Gastrocnemius medialis (tissue), 4 donors: ENCODE results near the gene TEX51.

ENCODE experiments used
- POLR2A ChIP-seq, 2 donors: fragments of 450-650 bp; IDR thresholded peaks; one replicate each; pipeline ENCODE4 v1.6.1; 2017; ENCODE audit warnings: antibody characterized with exemption in 2 of 2, mild to moderate bottlenecking in 2 of 2, moderate library complexity in 2 of 2
- TF ChIP-seq, protein P1 (sequence below), 5 experiments: fragments of 450-650 bp in 3 of 5; fragments of 200-600 bp in 2 of 5; sonication (generic) in 2 of 5; IDR thresholded peaks in 4 of 5; conservative IDR thresholded peaks in 1 of 5; 1 replicate in 4 of 5; 2 replicates in 1 of 5; pipeline ENCODE4 v1.5.1; 2016 to 2019; ENCODE audit warnings: antibody characterized with exemption in 5 of 5, mild to moderate bottlenecking in 3 of 5, moderate library complexity in 3 of 5

GRCh38 chr2:126849486-126849885 is 49.2 kb upstream of the TEX51 start:
- TF ChIP-seq, protein P1, sequence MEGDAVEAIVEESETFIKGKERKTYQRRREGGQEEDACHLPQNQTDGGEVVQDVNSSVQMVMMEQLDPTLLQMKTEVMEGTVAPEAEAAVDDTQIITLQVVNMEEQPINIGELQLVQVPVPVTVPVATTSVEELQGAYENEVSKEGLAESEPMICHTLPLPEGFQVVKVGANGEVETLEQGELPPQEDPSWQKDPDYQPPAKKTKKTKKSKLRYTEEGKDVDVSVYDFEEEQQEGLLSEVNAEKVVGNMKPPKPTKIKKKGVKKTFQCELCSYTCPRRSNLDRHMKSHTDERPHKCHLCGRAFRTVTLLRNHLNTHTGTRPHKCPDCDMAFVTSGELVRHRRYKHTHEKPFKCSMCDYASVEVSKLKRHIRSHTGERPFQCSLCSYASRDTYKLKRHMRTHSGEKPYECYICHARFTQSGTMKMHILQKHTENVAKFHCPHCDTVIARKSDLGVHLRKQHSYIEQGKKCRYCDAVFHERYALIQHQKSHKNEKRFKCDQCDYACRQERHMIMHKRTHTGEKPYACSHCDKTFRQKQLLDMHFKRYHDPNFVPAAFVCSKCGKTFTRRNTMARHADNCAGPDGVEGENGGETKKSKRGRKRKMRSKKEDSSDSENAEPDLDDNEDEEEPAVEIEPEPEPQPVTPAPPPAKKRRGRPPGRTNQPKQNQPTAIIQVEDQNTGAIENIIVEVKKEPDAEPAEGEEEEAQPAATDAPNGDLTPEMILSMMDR (IDR thresholded peaks at IDR 0.05 in 4 of 5, conservative IDR thresholded peaks at IDR 0.05 in 1 of 5) = no peak
- TF ChIP-seq POLR2A (IDR thresholded peaks at IDR 0.05) = no peak
